Upper lobe of left lung (tissue), 4 donors: ENCODE measurements around the gene UQCRFS1.

Source experiments
- POLR2A ChIP-seq, 4 donors: fragments of 450-650 bp; IDR thresholded peaks; one replicate each; pipeline ENCODE4 v1.5.1; 2016 to 2017; ENCODE audit warnings: antibody characterized with exemption in 4 of 4, mild to moderate bottlenecking in 2 of 4
- TF ChIP-seq, protein P1 (sequence below), 6 experiments: fragments of 450-650 bp in 4 of 6; fragments of 200-600 bp in 2 of 6; sonication (generic) in 2 of 6; IDR thresholded peaks; one replicate each; pipeline ENCODE4 v1.5.1; 2016 to 2019; ENCODE audit warnings: antibody characterized with exemption in 6 of 6

DNA sequence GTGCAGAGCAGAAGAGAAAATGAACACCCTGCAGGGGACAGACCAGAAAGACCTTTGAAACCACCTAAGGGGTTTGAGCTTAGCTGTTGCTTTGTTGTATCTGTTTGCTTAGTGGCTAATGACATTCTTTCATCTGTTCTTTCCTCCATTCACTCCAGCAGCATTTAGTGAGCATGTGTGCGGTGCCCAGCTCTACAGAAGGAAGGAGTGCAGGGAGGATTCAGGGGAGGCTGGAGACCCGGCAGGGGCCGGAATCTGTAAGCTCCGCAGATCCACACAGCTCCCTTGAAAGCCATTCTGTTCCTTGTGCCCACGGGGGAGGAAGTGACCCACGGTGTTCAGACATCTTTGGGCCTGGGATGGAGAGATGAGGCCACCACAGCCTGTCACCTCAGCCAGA lies 27.5 kb downstream of the UQCRFS1 start:
- no peak for TF ChIP-seq POLR2A (IDR thresholded peaks at IDR 0.05)
- TF ChIP-seq, protein P1, sequence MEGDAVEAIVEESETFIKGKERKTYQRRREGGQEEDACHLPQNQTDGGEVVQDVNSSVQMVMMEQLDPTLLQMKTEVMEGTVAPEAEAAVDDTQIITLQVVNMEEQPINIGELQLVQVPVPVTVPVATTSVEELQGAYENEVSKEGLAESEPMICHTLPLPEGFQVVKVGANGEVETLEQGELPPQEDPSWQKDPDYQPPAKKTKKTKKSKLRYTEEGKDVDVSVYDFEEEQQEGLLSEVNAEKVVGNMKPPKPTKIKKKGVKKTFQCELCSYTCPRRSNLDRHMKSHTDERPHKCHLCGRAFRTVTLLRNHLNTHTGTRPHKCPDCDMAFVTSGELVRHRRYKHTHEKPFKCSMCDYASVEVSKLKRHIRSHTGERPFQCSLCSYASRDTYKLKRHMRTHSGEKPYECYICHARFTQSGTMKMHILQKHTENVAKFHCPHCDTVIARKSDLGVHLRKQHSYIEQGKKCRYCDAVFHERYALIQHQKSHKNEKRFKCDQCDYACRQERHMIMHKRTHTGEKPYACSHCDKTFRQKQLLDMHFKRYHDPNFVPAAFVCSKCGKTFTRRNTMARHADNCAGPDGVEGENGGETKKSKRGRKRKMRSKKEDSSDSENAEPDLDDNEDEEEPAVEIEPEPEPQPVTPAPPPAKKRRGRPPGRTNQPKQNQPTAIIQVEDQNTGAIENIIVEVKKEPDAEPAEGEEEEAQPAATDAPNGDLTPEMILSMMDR (IDR thresholded peaks at IDR 0.05): no peak
